K562 (cell line): ENCODE measurements around the gene CHST10. TPM values are rescaled to one million over a fixed set of nuclear protein-coding genes. Genes with fewer than 3 reads are reported as not detected.

Experiments used
- ATAC-seq: fragments of 200-7000 bp; cut with Tn5 transposase; 3 replicates; pipeline ENCODE4 v1.9.1; 2020; ENCODE audit warnings: moderate library complexity
- BruUV-seq: library from RNA; stranded (reverse); fragments of 400-500 nt; replicated peaks from 2 replicates; lab custom pipeline; 2021; lab: Mats Ljungman, UMichigan
- CTCF ChIA-PET: fragments of 300-600 bp; formaldehyde crosslinking; extraction: SDS; loops from one replicate; lab custom pipeline; 2021; ENCODE audit warnings: low intra/inter-chr PET ratio; lab: Yijun Ruan, JAX
- POLR2A ChIA-PET: fragments of 300-600, 350-650 bp; sonication (Branson Sonifier 250); formaldehyde crosslinking; extraction: SDS; loops from one replicate; lab custom pipeline; 2021; ENCODE audit warnings: antibody characterized with exemption, inconsistent platforms; lab: Yijun Ruan, JAX
- DNase-seq, 4 experiments: peaks; one replicate each; pipeline versions ENCODE4 v3.0.0 to v3.0.0-alpha.2; 2011 to 2018; ENCODE audit warnings: low spot score in 3 of 4, mixed read lengths in 3 of 4; ENCODE audit errors: extremely low read depth in 1 of 4
- FAIRE-seq: peaks from 2 replicates; lab custom pipeline; 2011; peaks lifted over from hg19 to GRCh38; lab: Jason Lieb, UNC
- H2AFZ ChIP-seq: 2 replicates; pipeline ENCODE4 v1.6.0; 2011; ENCODE audit warnings: low read depth, low read length, control low read depth, inconsistent platforms
- H3K27ac ChIP-seq: fragments of 200-600 bp; 3 replicates; pipeline ENCODE4 v1.8.0; 2011; ENCODE audit warnings: low read depth, mild to moderate bottlenecking, control low read depth, inconsistent platforms, low read length, moderate library complexity, mixed read lengths; ENCODE audit errors: extremely low read depth
- H3K27me3 ChIP-seq, 2 experiments: fragments of 300-600 bp in 1 of 2; 2 replicates in 1 of 2; 3 replicates in 1 of 2; pipeline versions ENCODE4 v1.6.0 to v1.8.0; 2011; ENCODE audit warnings: inconsistent platforms in 2 of 2, low read length in 2 of 2, mild to moderate bottlenecking in 1 of 2, mixed read lengths in 1 of 2, moderate library complexity in 1 of 2; ENCODE audit not compliant: control insufficient read depth in 2 of 2, insufficient read depth in 2 of 2
- H3K36me3 ChIP-seq: fragments of 300-600 bp; 3 replicates; pipeline ENCODE4 v1.8.0; 2011; ENCODE audit warnings: mild to moderate bottlenecking, low read length, inconsistent platforms; ENCODE audit not compliant: control insufficient read depth, insufficient read depth
- H3K4me1 ChIP-seq, 2 experiments: fragments of 200-600 bp in 1 of 2; replicated peaks in 1 of 2; 2 replicates in 1 of 2; 3 replicates in 1 of 2; pipeline versions ENCODE4 v1.5.1 to v1.8.0; 2011; ENCODE audit warnings: inconsistent platforms in 2 of 2, low read length in 2 of 2, mild to moderate bottlenecking in 1 of 2, mixed read lengths in 1 of 2, moderate library complexity in 1 of 2; ENCODE audit not compliant: control insufficient read depth in 2 of 2, insufficient read depth in 2 of 2
- H3K4me2 ChIP-seq: 2 replicates; pipeline ENCODE4 v1.6.1; 2011; ENCODE audit warnings: low read length, control low read depth, inconsistent platforms, mixed read lengths; ENCODE audit not compliant: insufficient read depth
- H3K4me3 ChIP-seq: fragments of 200-600 bp; sonication (generic), shearing (Covaris generic); 2 replicates; pipeline ENCODE4 v1.5.1; 2016; ENCODE audit warnings: control low read depth, inconsistent platforms
- H3K79me2 ChIP-seq: fragments of 200-600 bp; 3 replicates; pipeline ENCODE4 v1.8.0; 2011; ENCODE audit warnings: low read length, inconsistent platforms; ENCODE audit not compliant: control insufficient read depth, insufficient read depth
- H3K9ac ChIP-seq, 2 experiments: 2 replicates each; pipeline versions ENCODE4 v1.6.0 to v1.6.1; 2011; ENCODE audit warnings: low read depth in 2 of 2, low read length in 2 of 2, control low read depth in 1 of 2, inconsistent platforms in 1 of 2, mild to moderate bottlenecking in 1 of 2, mixed read lengths in 1 of 2; ENCODE audit not compliant: insufficient read depth in 1 of 2
- H3K9me1 ChIP-seq: one replicate; pipeline ENCODE4 v1.6.0; 2011; ENCODE audit warnings: inconsistent platforms, mild to moderate bottlenecking, low read length, moderate library complexity; ENCODE audit not compliant: control insufficient read depth, insufficient read depth
- H3K9me3 ChIP-seq: replicated peaks from 2 replicates; pipeline ENCODE4 v1.5.1; 2011; ENCODE audit warnings: low read depth, low read length, inconsistent platforms; ENCODE audit not compliant: control insufficient read depth, insufficient read depth
- H4K20me1 ChIP-seq: replicated peaks from 2 replicates; pipeline ENCODE4 v1.6.1; 2011; ENCODE audit warnings: low read length, inconsistent platforms, mixed read lengths; ENCODE audit not compliant: control insufficient read depth, insufficient read depth
- BCLAF1 ChIP-seq, 2 experiments: fragments of 450-650 bp in 1 of 2; IDR thresholded peaks; 2 replicates each; pipeline ENCODE4 v1.6.1; 2011 to 2017; ENCODE audit warnings: low read depth in 2 of 2, antibody characterized with exemption in 1 of 2, borderline replicate concordance in 1 of 2, low read length in 1 of 2, mild to moderate bottlenecking in 1 of 2, mixed read lengths in 1 of 2; ENCODE audit not compliant: control insufficient read depth in 1 of 2
- CBFB ChIP-seq: sonication (generic); formaldehyde crosslinking; IDR thresholded peaks from 2 replicates; pipeline ENCODE4 v1.4.0; 2020; ENCODE audit warnings: mild to moderate bottlenecking, missing genetic modification reagents
- CREB3 ChIP-seq: fragments of 450-650 bp; conservative IDR thresholded peaks from 2 replicates; pipeline ENCODE4 v1.6.1; 2016; ENCODE audit warnings: missing genetic modification characterization, low read depth, mild to moderate bottlenecking, missing compliant biosample characterization, moderate library complexity
- FOXK1 ChIP-seq: sonication (generic); formaldehyde crosslinking; IDR thresholded peaks from 2 replicates; pipeline ENCODE4 v1.8.0; 2022; ENCODE audit warnings: missing genetic modification reagents, mild to moderate bottlenecking, borderline replicate concordance
- HDAC6 ChIP-seq: IDR thresholded peaks from 2 replicates; pipeline ENCODE4 v1.6.1; 2012; ENCODE audit warnings: low read depth, mild to moderate bottlenecking, control low read depth, inconsistent platforms, low read length, moderate library complexity
- MXI1 ChIP-seq: IDR thresholded peaks from 2 replicates; pipeline ENCODE4 v1.6.1; 2011; ENCODE audit warnings: low read depth, mild to moderate bottlenecking, improper control_type of control experiment, low read length
- NFE2L1 ChIP-seq: fragments of 450-650 bp; IDR thresholded peaks from 2 replicates; pipeline ENCODE4 v1.6.1; 2016; ENCODE audit warnings: missing genetic modification characterization, low read depth, mild to moderate bottlenecking, missing compliant biosample characterization, moderate library complexity, borderline replicate concordance
- NFXL1 ChIP-seq: fragments of 450-650 bp; formaldehyde crosslinking; IDR thresholded peaks from 2 replicates; pipeline ENCODE4 v1.4.0; 2021; ENCODE audit warnings: mild to moderate bottlenecking
- RNF2 ChIP-seq: sonication (generic); IDR thresholded peaks from 2 replicates; pipeline ENCODE4 v1.6.1; 2016
- SREBF1 ChIP-seq: fragments of 150-350 bp; IDR thresholded peaks from 2 replicates; pipeline ENCODE4 v1.6.1; 2014; ENCODE audit warnings: antibody characterized with exemption, low read depth, low read length, borderline replicate concordance
- TRIM28 ChIP-seq: fragments of 450-650 bp; IDR thresholded peaks from 2 replicates; pipeline ENCODE4 v1.6.1; 2017
- ZNF212 ChIP-seq: fragments of 450-650 bp; formaldehyde crosslinking; IDR thresholded peaks from 2 replicates; pipeline ENCODE4 v1.4.0; 2020; ENCODE audit warnings: mild to moderate bottlenecking
- ZNF23 ChIP-seq: fragments of 250-450 bp; sonication (Bioruptor Pico); IDR thresholded peaks from 2 replicates; pipeline ENCODE4 v1.4.0; 2020; ENCODE audit warnings: mild to moderate bottlenecking
- ZNF583 ChIP-seq: fragments of 250-450 bp; sonication (Bioruptor Pico); IDR thresholded peaks from 2 replicates; pipeline ENCODE4 v1.4.0; 2020
- ZNF589 ChIP-seq: fragments of 200-800 bp; sonication (Bioruptor generic); IDR thresholded peaks from 2 replicates; pipeline ENCODE4 v1.6.1; 2016; ENCODE audit warnings: low read depth, missing genetic modification characterization, missing compliant biosample characterization
- ZNF76 ChIP-seq: fragments of 250-450 bp; sonication (Bioruptor Pico); IDR thresholded peaks from 2 replicates; pipeline ENCODE4 v1.4.0; 2020; ENCODE audit warnings: mild to moderate bottlenecking, moderate library complexity, borderline replicate concordance
- ZNF77 ChIP-seq: fragments of 250-450 bp; sonication (Bioruptor Pico); IDR thresholded peaks from 2 replicates; pipeline ENCODE4 v1.5.0; 2020
- ZNF830 ChIP-seq: fragments of 250-450 bp; sonication (Bioruptor Pico); IDR thresholded peaks from 2 replicates; pipeline ENCODE4 v1.5.0; 2021; ENCODE audit warnings: mild to moderate bottlenecking
- WGBS: fragments of 100-300 bp; shearing (Covaris generic); methylation state at CpG from one replicate; pipeline ENCODE4 v1.1.6; 2016; ENCODE audit warnings: low coverage, mixed read lengths; ENCODE audit not compliant: insufficient coverage; ENCODE audit errors: missing lambda C conversion rate; 5-methylcytosine and 5-hydroxymethylcytosine counted together
- in situ Hi-C: fragments of 300-500 bp; cut with MboI; formaldehyde crosslinking; loops from 4 replicates; pipeline ENCODE4 v1.15.0; 2018; ENCODE audit warnings: inconsistent platforms, mixed read lengths
- intact Hi-C: fragments of 100-400 bp; cut with micrococcal nuclease; formaldehyde crosslinking; loops from 2 replicates; pipeline ENCODE4 v1.14.2; 2022
- polyA plus RNA-seq, 8 experiments: library from polyadenylated mRNA; depleted of rRNA in 4 of 8; stranded (reverse) in 5 of 8; unstranded in 3 of 8; fragments of >200 nt; fragmentation: Nextera tagmentation in 2 of 8; fragmentation: Illumina TruSeq in 1 of 8; extraction: Ambion mirVana in 2 of 8; extraction: Trizol in 1 of 8; gene quantifications; 2 replicates each; pipeline versions ENCODE4 v1.2.1 to v1.2.3, GENCODE V29; 2011 to 2014; ENCODE audit warnings: inconsistent platforms in 1 of 8, missing spikeins in 1 of 8
- total RNA-seq, 7 experiments: library from RNA; depleted of rRNA in 6 of 7; stranded (reverse); fragments of >200 nt in 6 of 7; fragmentation: Illumina TruSeq in 2 of 7; extraction: Trizol in 2 of 7; gene quantifications; 2 replicates each; pipeline versions ENCODE4 v1.2.1 to v1.2.3, GENCODE V29; 2011 to 2021; ENCODE audit warnings: low replicate concordance in 1 of 7

The CHST10 gene
- total and polyA plus RNA-seq, 9 of the 15 experiments (the other 6 are each of a cell fraction or from before 2014, with no cell fraction given) = 1.3 to 30.9 (median 19.3) TPM

- ATAC-seq = no peak
- H3K79me2 ChIP-seq = no peaks in the 10 kb centered on the region
- no peak for FAIRE-seq
- no peaks in the 10 kb centered on the region for H3K27me3 ChIP-seq
- in situ Hi-C loops = loop anchor here (25.0 kb wide), 1 partner anchor 833 kb away; no protein-coding TSS in a partner anchor
- no peak overlapping the region for H3K4me3 ChIP-seq
- no peak for DNase-seq
- H3K4me1 ChIP-seq = peaks cover 0 to 2% of the 10 kb centered on the region in 2 experiments; a peak in 1 of 5 replicates
- no peak overlapping the region for H3K9ac ChIP-seq
- no peaks in the 10 kb centered on the region; the same call in 1 of the 2 replicates for H4K20me1 ChIP-seq
- no peaks in the 10 kb centered on the region for H3K9me3 ChIP-seq
- TF ChIP-seq TRIM28 = no peak
- no peak for TF ChIP-seq FOXK1 (CRISPR knock-in tag)
- no peak for TF ChIP-seq NFE2L1 (tag)
- no peak for TF ChIP-seq HDAC6
- no peak for TF ChIP-seq NFXL1 (CRISPR knock-in tag)
- TF ChIP-seq ZNF583 (CRISPR knock-in tag) = no peak
- no peak for TF ChIP-seq CREB3 (tag)
- no peak for TF ChIP-seq ZNF23 (CRISPR knock-in tag)
- no peak for TF ChIP-seq MXI1
- TF ChIP-seq ZNF76 (CRISPR knock-in tag) = no peak
- TF ChIP-seq ZNF830 (CRISPR knock-in tag) = no peak
- no peak for TF ChIP-seq ZNF589 (CRISPR knock-in tag)
- TF ChIP-seq SREBF1 = no peak
- TF ChIP-seq ZNF77 (CRISPR knock-in tag) = no peak
- no peak for TF ChIP-seq ZNF212 (CRISPR knock-in tag)
- TF ChIP-seq BCLAF1 (IDR thresholded peaks at IDR 0.05; ENCODE audit: borderline replicate concordance in 1 of 2, control insufficient read depth in 1 of 2, low read depth in 2 of 2, low read length in 1 of 2) = no peak
- TF ChIP-seq CBFB (CRISPR knock-in tag) = no peak
- no peak for TF ChIP-seq RNF2
- TF ChIP-seq, all 486 proteins: peak for 0
- CTCF ChIA-PET = no interaction called here
- Histone ChIP-seq H3K9me1 (no peaks in the 10 kb centered on the region), H2AFZ (no peak overlapping the region), H3K4me2 (no peak overlapping the region), H3K36me3 (peaks cover 42% of the 10 kb centered on the region; the same call in 1 of the 3 replicates), H3K27ac (no peak overlapping the region)
- 85% methylated on average over 14 of the region's 15 CpGs for WGBS
- POLR2A ChIA-PET = interaction anchor here (1.2 kb wide), 1 partner anchor 12 kb away, joined by 4 read pairs; no protein-coding TSS in a partner anchor
- BruUV-seq = no TSS peak
- intact Hi-C loops = no loop called here
These were observed 21.7 kb downstream of the CHST10 start for GRCh38 chr2:100395532-100396350.
